Liver (tissue), 9 donors: ENCODE results near the gene OLR1. TPM values are rescaled to one million over a fixed set of nuclear protein-coding genes. Genes with fewer than 3 reads are reported as not detected.

Experiments
- DNase-seq: peaks from one replicate; pipeline ENCODE4 v3.0.0-alpha.2; 2017; ENCODE audit warnings: low spot score
- H3K27ac ChIP-seq, 2 donors: one replicate each; pipeline ENCODE4 v1.7.0; 2013; ENCODE audit warnings: inconsistent platforms in 2 of 2, low read length in 2 of 2, control low read depth in 1 of 2, low read depth in 1 of 2, mild to moderate bottlenecking in 1 of 2
- H3K27me3 ChIP-seq, 4 donors: one replicate each; pipeline versions ENCODE4 v1.6.1 to v1.7.0; 2013; ENCODE audit warnings: low read length in 3 of 4, inconsistent platforms in 1 of 4, mild to moderate bottlenecking in 1 of 4, moderate library complexity in 1 of 4; ENCODE audit not compliant: control insufficient read depth in 4 of 4, insufficient read depth in 4 of 4
- H3K36me3 ChIP-seq, 4 donors: one replicate each; pipeline versions ENCODE4 v1.6.1 to v1.7.0; 2013; ENCODE audit warnings: low read length in 3 of 4, mild to moderate bottlenecking in 3 of 4, low read depth in 1 of 4, moderate library complexity in 1 of 4; ENCODE audit not compliant: control insufficient read depth in 4 of 4, insufficient read depth in 3 of 4
- H3K4me1 ChIP-seq, 4 donors: one replicate each; pipeline versions ENCODE4 v1.6.1 to v1.7.0; 2013; ENCODE audit warnings: low read length in 3 of 4, mild to moderate bottlenecking in 3 of 4, moderate library complexity in 1 of 4; ENCODE audit not compliant: control insufficient read depth in 4 of 4, insufficient read depth in 4 of 4
- H3K4me3 ChIP-seq, 3 donors: one replicate each; pipeline versions ENCODE4 v1.6.1 to v1.7.0; 2013; ENCODE audit warnings: low read length in 3 of 3, control low read depth in 1 of 3, low read depth in 1 of 3, mild to moderate bottlenecking in 1 of 3
- H3K9ac ChIP-seq, 2 donors: one replicate each; pipeline ENCODE4 v1.7.0; 2013; ENCODE audit warnings: low read length in 2 of 2, mild to moderate bottlenecking in 2 of 2, moderate library complexity in 2 of 2, control low read depth in 1 of 2, low read depth in 1 of 2
- H3K9me3 ChIP-seq, 4 donors: one replicate each; pipeline versions ENCODE4 v1.6.1 to v1.7.0; 2013; ENCODE audit warnings: low read length in 3 of 4; ENCODE audit not compliant: control insufficient read depth in 4 of 4
- ATF3 ChIP-seq: IDR thresholded peaks from 2 replicates; pipeline ENCODE4 v1.6.1; 2016; ENCODE audit warnings: antibody characterized with exemption
- CTCF ChIP-seq: fragments of 150-350 bp; IDR thresholded peaks from 2 replicates; pipeline ENCODE4 v1.5.1; 2017; ENCODE audit warnings: improper control_type of control experiment, low read depth, low read length; ENCODE audit not compliant: missing input control
- EGR1 ChIP-seq, 2 donors: IDR thresholded peaks; 2 replicates each; pipeline ENCODE4 v1.6.1; 2016 to 2018; ENCODE audit warnings: antibody characterized with exemption in 2 of 2, low read depth in 2 of 2
- FOXA1 ChIP-seq: IDR thresholded peaks from 2 replicates; pipeline ENCODE4 v1.6.1; 2016; ENCODE audit warnings: antibody characterized with exemption
- FOXA2 ChIP-seq: IDR thresholded peaks from 2 replicates; pipeline ENCODE4 v1.6.1; 2016; ENCODE audit warnings: antibody characterized with exemption
- GABPA ChIP-seq, 2 donors: IDR thresholded peaks in 1 of 2; conservative IDR thresholded peaks in 1 of 2; 2 replicates each; pipeline ENCODE4 v1.6.1; 2016; ENCODE audit warnings: antibody characterized with exemption in 2 of 2, mild to moderate bottlenecking in 1 of 2, moderate library complexity in 1 of 2
- HNF4A ChIP-seq, 2 donors: conservative IDR thresholded peaks; 2 replicates each; pipeline ENCODE4 v1.6.1; 2016; ENCODE audit warnings: antibody characterized with exemption in 2 of 2, mild to moderate bottlenecking in 2 of 2
- HNF4G ChIP-seq: IDR thresholded peaks from 2 replicates; pipeline ENCODE4 v1.6.1; 2016; ENCODE audit warnings: antibody characterized with exemption
- JUND ChIP-seq, 2 donors: IDR thresholded peaks; 2 replicates each; pipeline ENCODE4 v1.6.1; 2016; ENCODE audit warnings: antibody characterized with exemption in 2 of 2
- MAX ChIP-seq: IDR thresholded peaks from 2 replicates; pipeline ENCODE4 v1.6.1; 2016; ENCODE audit warnings: antibody characterized with exemption
- NR2F2 ChIP-seq: IDR thresholded peaks from 2 replicates; pipeline ENCODE4 v1.6.1; 2016; ENCODE audit warnings: antibody characterized with exemption
- RAD21 ChIP-seq, 2 donors: IDR thresholded peaks; 2 replicates each; pipeline ENCODE4 v1.6.1; 2016; ENCODE audit warnings: antibody characterized with exemption in 2 of 2, mild to moderate bottlenecking in 2 of 2
- REST ChIP-seq: IDR thresholded peaks from 2 replicates; pipeline ENCODE4 v1.6.1; 2016; ENCODE audit warnings: antibody characterized with exemption, mild to moderate bottlenecking
- RXRA ChIP-seq, 2 donors: IDR thresholded peaks; 2 replicates each; pipeline ENCODE4 v1.6.1; 2017 to 2018; ENCODE audit warnings: antibody characterized with exemption in 2 of 2, mild to moderate bottlenecking in 1 of 2
- SP1 ChIP-seq: IDR thresholded peaks from 2 replicates; pipeline ENCODE4 v1.6.1; 2018; ENCODE audit warnings: antibody characterized with exemption, mild to moderate bottlenecking
- TAF1 ChIP-seq: conservative IDR thresholded peaks from 2 replicates; pipeline ENCODE4 v1.6.1; 2016; ENCODE audit warnings: antibody characterized with exemption, mild to moderate bottlenecking
- ZBTB33 ChIP-seq: IDR thresholded peaks from 2 replicates; pipeline ENCODE4 v1.6.1; 2016; ENCODE audit warnings: antibody characterized with exemption
- WGBS: extraction: QIAGEN DNeasy Blood & Tissue Kit; methylation state at CpG from one replicate; pipeline ENCODE4 v1.1.7; 2013; 5-methylcytosine and 5-hydroxymethylcytosine counted together
- polyA plus RNA-seq, 2 donors: library from polyadenylated mRNA; stranded (reverse) in 1 of 2; unstranded in 1 of 2; fragments of 200-250 nt in 1 of 2; fragments of >200 nt in 1 of 2; fragmentation: Nextera tagmentation in 1 of 2; extraction: Ambion mirVana in 1 of 2; gene quantifications; one replicate each; pipeline versions ENCODE4 v1.2.1 to v1.2.3, GENCODE V29; 2013 to 2015
- total RNA-seq, 2 donors: library from RNA; depleted of rRNA; stranded (reverse); fragments of >200 nt; gene quantifications; one replicate each; pipeline ENCODE4 v1.2.3, GENCODE V29; 2014
- donor health status: healthy.
- donor health status: healthy.
- donor health status: healthy.
- donor health status: healthy.
- donor health status: healthy.

Gene OLR1
- total and polyA plus RNA-seq, 4 donors: 0.13 to 0.37 TPM; not detected in 2

GRCh38 chr12:10207136-10207535, 35.2 kb upstream of the OLR1 start:
- no peak overlapping the region for H3K27ac ChIP-seq
- no peaks in the 10 kb centered on the region for H3K4me1 ChIP-seq
- H3K9ac ChIP-seq: no peak overlapping the region
- no peak for TF ChIP-seq MAX
- TF ChIP-seq EGR1 (IDR thresholded peaks at IDR 0.05; ENCODE audit: low read depth in 2 of 2): no peak
- no peak for TF ChIP-seq FOXA1
- TF ChIP-seq FOXA2: no peak
- TF ChIP-seq TAF1: no peak
- no peak for TF ChIP-seq RXRA (IDR thresholded peaks at IDR 0.05)
- no peak for TF ChIP-seq RAD21 (IDR thresholded peaks at IDR 0.05)
- TF ChIP-seq ATF3: no peak
- TF ChIP-seq ZBTB33: no peak
- TF ChIP-seq CTCF: no peak
- no peak for TF ChIP-seq JUND (IDR thresholded peaks at IDR 0.05)
- TF ChIP-seq NR2F2: no peak
- TF ChIP-seq HNF4G: no peak
- no peak for TF ChIP-seq SP1
- no peak for TF ChIP-seq HNF4A (conservative IDR thresholded peaks at IDR 0.05)
- no peak for TF ChIP-seq GABPA (IDR thresholded peaks at IDR 0.05 in 1 of 2, conservative IDR thresholded peaks at IDR 0.05 in 1 of 2)
- no peak for TF ChIP-seq REST
- H3K4me3 ChIP-seq: no peak overlapping the region
- no peaks in the 10 kb centered on the region for H3K27me3 ChIP-seq
- no peaks in the 10 kb centered on the region for H3K9me3 ChIP-seq
- WGBS: 39% methylated on average over 2 of the region's 2 CpGs
- no peak for DNase-seq
- H3K36me3 ChIP-seq: no peaks in the 10 kb centered on the region
